HepG2 (cell line): ENCODE measurements around the gene ABCB8. TPM values are rescaled to one million over a fixed set of nuclear protein-coding genes. Genes with fewer than 3 reads are reported as not detected.
A peak's percentile ranks its signal among the peaks of the same experiment; 100 is the strongest.

ENCODE experiments used
- AHR ChIP-seq: IDR thresholded peaks from 2 replicates; pipeline ENCODE4 v1.6.1; 2018; ENCODE audit warnings: missing genetic modification reagents, missing compliant biosample characterization
- ARNTL ChIP-seq: sonication (generic); formaldehyde crosslinking; IDR thresholded peaks from 2 replicates; pipeline ENCODE4 v1.4.0; 2020; ENCODE audit warnings: mild to moderate bottlenecking, missing genetic modification reagents
- BCL6 ChIP-seq: IDR thresholded peaks from 2 replicates; pipeline ENCODE4 v1.6.1; 2016; ENCODE audit warnings: missing genetic modification reagents, missing compliant biosample characterization
- E2F5 ChIP-seq: sonication (generic); formaldehyde crosslinking; conservative IDR thresholded peaks from 2 replicates; pipeline ENCODE4 v1.4.0; 2020; ENCODE audit warnings: missing genetic modification reagents
- FOXP1 ChIP-seq, 2 experiments: fragments of 450-650 bp in 1 of 2; IDR thresholded peaks; 2 replicates each; pipeline ENCODE4 v1.6.1; 2017 to 2018; ENCODE audit warnings: antibody characterized with exemption in 1 of 2
- HMG20B ChIP-seq: conservative IDR thresholded peaks from 2 replicates; pipeline ENCODE4 v1.6.1; 2016; ENCODE audit warnings: missing genetic modification reagents, missing compliant biosample characterization
- KMT2B ChIP-seq: IDR thresholded peaks from 2 replicates; pipeline ENCODE4 v1.6.1; 2016; ENCODE audit warnings: missing genetic modification reagents, missing compliant biosample characterization
- PLRG1 ChIP-seq: fragments of 450-650 bp; conservative IDR thresholded peaks from 2 replicates; pipeline ENCODE4 v1.6.1; 2016
- RARG ChIP-seq: sonication (generic); formaldehyde crosslinking; IDR thresholded peaks from 2 replicates; pipeline ENCODE4 v1.4.0; 2020; ENCODE audit warnings: low read depth, mild to moderate bottlenecking, missing genetic modification reagents
- RBFOX2 ChIP-seq: fragments of 200-400 bp; formaldehyde crosslinking; IDR thresholded peaks from 2 replicates; pipeline ENCODE4 v1.6.1; 2017; ENCODE audit warnings: low read depth, mild to moderate bottlenecking, low read length
- ZNF142 ChIP-seq: sonication (generic); formaldehyde crosslinking; IDR thresholded peaks from 2 replicates; pipeline ENCODE4 v1.4.0; 2020; ENCODE audit warnings: missing genetic modification reagents
- ZNF224 ChIP-seq: sonication (generic); formaldehyde crosslinking; IDR thresholded peaks from 2 replicates; pipeline ENCODE4 v1.5.0; 2020; ENCODE audit warnings: mild to moderate bottlenecking, missing genetic modification reagents
- ZNF260 ChIP-seq: sonication (generic); formaldehyde crosslinking; IDR thresholded peaks from 2 replicates; pipeline ENCODE4 v1.4.0; 2020; ENCODE audit warnings: missing genetic modification reagents, low read depth, mild to moderate bottlenecking, borderline replicate concordance
- ZNF281 ChIP-seq: sonication (generic); formaldehyde crosslinking; IDR thresholded peaks from 2 replicates; pipeline ENCODE4 v1.4.0; 2020; ENCODE audit warnings: missing genetic modification reagents, borderline replicate concordance
- ZNF44 ChIP-seq: sonication (generic); formaldehyde crosslinking; IDR thresholded peaks from 2 replicates; pipeline ENCODE4 v1.5.1; 2020; ENCODE audit warnings: mild to moderate bottlenecking, missing genetic modification reagents
- ZNF605 ChIP-seq: sonication (generic); formaldehyde crosslinking; IDR thresholded peaks from 2 replicates; pipeline ENCODE4 v1.8.0; 2022; ENCODE audit warnings: mild to moderate bottlenecking, missing genetic modification reagents
- ZNF639 ChIP-seq: conservative IDR thresholded peaks from 2 replicates; pipeline ENCODE4 v1.6.1; 2018; ENCODE audit warnings: missing genetic modification reagents
- ZNF784 ChIP-seq: sonication (generic); formaldehyde crosslinking; IDR thresholded peaks from 2 replicates; pipeline ENCODE4 v1.5.1; 2020; ENCODE audit warnings: missing genetic modification reagents, mild to moderate bottlenecking, borderline replicate concordance
- ZSCAN31 ChIP-seq: sonication (generic); formaldehyde crosslinking; IDR thresholded peaks from 2 replicates; pipeline ENCODE4 v1.5.0; 2020; ENCODE audit warnings: low read depth, mild to moderate bottlenecking, missing genetic modification reagents
- polyA plus RNA-seq, 8 experiments: library from polyadenylated mRNA; depleted of rRNA in 3 of 8; stranded (reverse) in 7 of 8; unstranded in 1 of 8; fragments of >200 nt; fragmentation: Illumina TruSeq in 4 of 8; extraction: Trizol in 4 of 8; gene quantifications; 2 replicates each; pipeline versions ENCODE4 v1.2.1 to v1.2.3, GENCODE V29; 2011 to 2016; ENCODE audit warnings: low read depth in 4 of 8, missing spikeins in 1 of 8, mixed read lengths in 1 of 8; ENCODE audit not compliant: insufficient read depth in 1 of 8
- total RNA-seq, 5 experiments: library from RNA; depleted of rRNA; stranded (reverse); fragments of >200 nt; fragmentation: Illumina TruSeq; extraction: Trizol; gene quantifications; 2 replicates each; pipeline ENCODE4 v1.2.3, GENCODE V29; 2016; ENCODE audit warnings: low read depth in 1 of 5

The ABCB8 gene
- total and polyA plus RNA-seq, 2 of the 13 experiments (the other 11 are each of a cell fraction or from before 2014, with no cell fraction given): 6.6 to 16.7 TPM

GRCh38 chr7:151012031-151012692 is 16.1 kb upstream of the ABCB8 start (continued):
- TF ChIP-seq E2F5 (CRISPR knock-in tag): no peak
- TF ChIP-seq RBFOX2: no peak
- TF ChIP-seq ZSCAN31: no peak
- no peak for TF ChIP-seq PLRG1
- no peak for TF ChIP-seq FOXP1 (IDR thresholded peaks at IDR 0.05)
- no peak for TF ChIP-seq FOXP1 (CRISPR knock-in tag; IDR thresholded peaks at IDR 0.05)
- TF ChIP-seq ZNF142 (CRISPR knock-in tag): no peak
- TF ChIP-seq RARG (CRISPR knock-in tag): no peak
- TF ChIP-seq AHR (CRISPR knock-in tag): no peak
- 0 out of 2 replicates have a peak, but pooled peaks have one; percentile 11 for TF ChIP-seq ZNF281 (CRISPR knock-in tag)
- no peak for TF ChIP-seq ZNF784 (CRISPR knock-in tag)
- no peak for TF ChIP-seq HMG20B (CRISPR knock-in tag)
- no peak for TF ChIP-seq ZNF224
- no peak for TF ChIP-seq ARNTL
- TF ChIP-seq ZNF44 (CRISPR knock-in tag): no peak
- no peak for TF ChIP-seq ZNF605 (CRISPR knock-in tag)
- TF ChIP-seq KMT2B (CRISPR knock-in tag): no peak
- TF ChIP-seq BCL6 (CRISPR knock-in tag): no peak
- no peak for TF ChIP-seq ZNF260 (CRISPR knock-in tag)
- no peak for TF ChIP-seq ZNF639 (CRISPR knock-in tag)
